ENCODE results near the gene RELCH.
A peak's percentile ranks its signal among the peaks of the same experiment; 100 is the strongest.

RELCH gene

GRCh38 chr18:62206593-62206992 is 19.5 kb downstream of the RELCH start:
- TF ChIP-seq GATA3 (IDR thresholded peaks at IDR 0.05; ENCODE audit: low read depth, low read length) (no peak), GATA2 (IDR thresholded peaks at IDR 0.05; ENCODE audit: low read depth, low read length) (no peak)

GRCh38 chr18:62209046-62209445 is 22.0 kb downstream of the RELCH start:
- TF ChIP-seq GATA3 (IDR thresholded peaks at IDR 0.05; ENCODE audit: low read depth, low read length) (no peak), GATA2 (IDR thresholded peaks at IDR 0.05; ENCODE audit: low read depth, low read length) (no peak)

GRCh38 chr18:62210138-62210537 is 23.1 kb downstream of the RELCH start:
- no peak for TF ChIP-seq GATA3 (IDR thresholded peaks at IDR 0.05; ENCODE audit: low read depth, low read length)
- no peak for TF ChIP-seq GATA2 (IDR thresholded peaks at IDR 0.05; ENCODE audit: low read depth, low read length)

- no peak for TF ChIP-seq GATA3 (IDR thresholded peaks at IDR 0.05; ENCODE audit: low read depth, low read length)
- no peak for TF ChIP-seq GATA2 (IDR thresholded peaks at IDR 0.05; ENCODE audit: low read depth, low read length)
These were observed 24.3 kb downstream of the RELCH start for GRCh38 chr18:62211325-62211828.

GRCh38 chr18:62214790-62215189 is 27.7 kb downstream of the RELCH start:
- TF ChIP-seq GATA3 (IDR thresholded peaks at IDR 0.05; ENCODE audit: low read depth, low read length) (no peak), GATA2 (IDR thresholded peaks at IDR 0.05; ENCODE audit: low read depth, low read length) (no peak)

GRCh38 chr18:62224229-62224628 is 37.2 kb downstream of the RELCH start:
- no peak for TF ChIP-seq GATA3 (IDR thresholded peaks at IDR 0.05; ENCODE audit: low read depth, low read length)
- TF ChIP-seq GATA2 (IDR thresholded peaks at IDR 0.05; ENCODE audit: low read depth, low read length) = no peak

GRCh38 chr18:62226047-62226446 is 39.0 kb downstream of the RELCH start:
- TF ChIP-seq GATA3 (IDR thresholded peaks at IDR 0.05; ENCODE audit: low read depth, low read length) (no peak), GATA2 (IDR thresholded peaks at IDR 0.05; ENCODE audit: low read depth, low read length) (no peak)

GRCh38 chr18:62236252-62236651 is 49.2 kb downstream of the RELCH start:
- no peak for TF ChIP-seq GATA2 (IDR thresholded peaks at IDR 0.05; ENCODE audit: low read depth, low read length)
- TF ChIP-seq GATA3 (IDR thresholded peaks at IDR 0.05; ENCODE audit: low read depth, low read length) = no peak

- TF ChIP-seq GATA3 (IDR thresholded peaks at IDR 0.05; ENCODE audit: low read depth, low read length) (no peak), GATA2 (IDR thresholded peaks at IDR 0.05; ENCODE audit: low read depth, low read length) (no peak)
These were observed 52.4 kb downstream of the RELCH start for GRCh38 chr18:62239475-62239874.

GRCh38 chr18:62242955-62243354 is 55.9 kb downstream of the RELCH start:
- TF ChIP-seq GATA2 (IDR thresholded peaks at IDR 0.05; ENCODE audit: low read depth, low read length) (no peak), GATA3 (IDR thresholded peaks at IDR 0.05; ENCODE audit: low read depth, low read length) (no peak)

- TF ChIP-seq GATA3 (IDR thresholded peaks at IDR 0.05; ENCODE audit: low read depth, low read length) (no peak), GATA2 (IDR thresholded peaks at IDR 0.05; ENCODE audit: low read depth, low read length) (no peak)
These were observed 58.1 kb downstream of the RELCH start for GRCh38 chr18:62245177-62245576.

GRCh38 chr18:62245699-62246098 is 58.6 kb downstream of the RELCH start:
- no peak for TF ChIP-seq GATA3 (IDR thresholded peaks at IDR 0.05; ENCODE audit: low read depth, low read length)
- TF ChIP-seq GATA2 (IDR thresholded peaks at IDR 0.05; ENCODE audit: low read depth, low read length) = peak; percentile 16; the same call in 1 of the 2 replicates

- no peak for TF ChIP-seq GATA2 (IDR thresholded peaks at IDR 0.05; ENCODE audit: low read depth, low read length)
- TF ChIP-seq GATA3 (IDR thresholded peaks at IDR 0.05; ENCODE audit: low read depth, low read length) = no peak
These were observed 61.3 kb downstream of the RELCH start for GRCh38 chr18:62248313-62248712.

- TF ChIP-seq GATA3 (IDR thresholded peaks at IDR 0.05; ENCODE audit: low read depth, low read length) = no peak
- no peak for TF ChIP-seq GATA2 (IDR thresholded peaks at IDR 0.05; ENCODE audit: low read depth, low read length)
These were observed 62.5 kb downstream of the RELCH start for GRCh38 chr18:62249478-62250097.

GRCh38 chr18:62250475-62250874 is 63.4 kb downstream of the RELCH start:
- TF ChIP-seq GATA2 (IDR thresholded peaks at IDR 0.05; ENCODE audit: low read depth, low read length) = no peak

GRCh38 chr18:62258093-62258492 is 71.0 kb downstream of the RELCH start:
- TF ChIP-seq GATA3 (IDR thresholded peaks at IDR 0.05; ENCODE audit: low read depth, low read length) (no peak), GATA2 (IDR thresholded peaks at IDR 0.05; ENCODE audit: low read depth, low read length) (no peak)

All from SH-SY5Y (cell line).